HG03064 (cell line): ENCODE measurements around the gene SGCE.

Experiments
- ATAC-seq: cut with Tn5 transposase; IDR thresholded peaks from one replicate; pipeline ENCODE4 v1.9.1; 2021; ENCODE audit warnings: low read depth; ENCODE audit not compliant: unreplicated experiment

Gene SGCE

GRCh38 chr7:94632338-94633013, 23.5 kb downstream of the SGCE start:
- ATAC-seq = no peak

- no peak for ATAC-seq
Observed at GRCh38 chr7:94630855-94631254, 25.1 kb downstream of the SGCE start.

DNA sequence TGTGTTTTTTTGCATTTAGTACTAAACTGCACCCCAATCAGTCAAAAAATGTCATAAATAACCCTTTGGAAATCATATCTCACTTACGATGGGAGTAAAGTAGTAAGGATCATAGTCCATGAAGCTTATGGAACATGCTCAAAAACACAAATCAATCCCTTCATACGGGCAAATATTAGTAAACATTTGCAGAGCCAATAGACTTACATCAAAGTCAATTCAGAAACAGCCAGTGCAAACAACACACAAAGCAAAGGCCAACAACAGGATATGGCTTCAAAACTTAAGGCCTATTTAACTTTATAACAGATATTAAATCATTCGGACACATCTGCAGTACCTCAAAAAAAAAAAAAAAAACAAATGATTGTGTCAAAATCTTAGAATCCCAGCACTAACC, 32.1 kb downstream of the SGCE start:
- no peak for ATAC-seq

GRCh38 chr7:94621120-94621519, 34.8 kb downstream of the SGCE start:
- peak; percentile 11 for ATAC-seq

DNA sequence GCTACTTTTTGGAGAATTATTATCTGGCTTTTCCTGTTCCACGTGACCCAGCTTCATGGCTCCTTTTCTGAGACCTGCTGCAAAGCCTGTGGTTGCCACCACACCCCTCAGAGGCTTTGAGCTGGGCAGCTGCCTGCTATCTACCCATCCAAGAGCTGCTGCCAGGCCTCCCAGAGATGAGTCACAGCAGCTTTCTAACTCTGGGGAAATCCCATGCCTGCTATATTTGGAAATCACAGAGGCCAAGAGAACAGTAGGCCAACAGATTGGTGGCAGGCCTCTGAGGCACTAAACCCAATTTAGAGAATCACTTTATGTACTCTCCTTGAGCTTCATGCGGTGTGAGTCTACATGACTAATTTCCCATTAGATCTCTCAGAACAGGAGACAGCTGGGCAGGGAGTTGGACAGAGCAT, 35.2 kb downstream of the SGCE start:
- ATAC-seq = peak; percentile 98

GRCh38 chr7:94618126-94618525, 37.8 kb downstream of the SGCE start:
- ATAC-seq = no peak

GRCh38 chr7:94616855-94617254, 39.1 kb downstream of the SGCE start:
- no peak for ATAC-seq

DNA sequence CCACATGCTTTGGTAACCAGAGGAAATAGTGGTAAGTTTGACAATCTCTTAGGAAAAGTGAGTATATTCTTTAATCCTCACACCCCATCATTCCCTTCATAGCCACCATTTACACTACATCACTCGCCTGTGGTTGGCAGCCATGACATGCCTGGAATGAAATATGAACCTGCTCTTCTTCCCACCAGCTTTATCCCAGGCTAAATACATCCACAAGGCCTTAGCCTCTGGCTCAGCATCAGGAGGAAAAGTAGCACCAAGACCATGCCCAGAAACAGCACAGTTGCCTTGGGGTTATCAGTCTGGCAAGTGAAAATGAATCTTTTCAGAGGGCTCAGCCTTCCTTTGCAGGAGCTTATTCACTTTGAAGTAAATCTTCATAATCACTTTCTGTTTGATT, 40.3 kb downstream of the SGCE start:
- ATAC-seq = no peak

DNA sequence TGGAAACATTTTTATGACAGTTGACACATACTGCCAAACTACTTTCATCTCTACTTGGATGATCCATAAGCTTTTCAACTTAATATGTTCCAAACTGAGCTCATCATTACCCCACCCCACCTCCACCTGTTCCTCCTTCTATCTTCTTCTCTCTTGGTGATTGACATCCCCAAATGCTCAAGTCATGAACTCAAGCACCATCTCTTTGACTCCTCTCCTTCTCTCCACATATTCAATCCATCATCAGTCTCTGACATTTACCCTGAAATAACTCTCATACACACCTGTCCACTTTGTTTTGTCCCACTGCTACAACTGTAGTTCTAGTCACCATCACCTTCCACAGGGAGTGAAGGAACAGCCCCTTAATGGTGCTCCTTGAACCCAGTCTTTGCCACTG, 43.3 kb downstream of the SGCE start:
- ATAC-seq = no peak

GRCh38 chr7:94612253-94612652, 43.7 kb downstream of the SGCE start:
- no peak for ATAC-seq

DNA sequence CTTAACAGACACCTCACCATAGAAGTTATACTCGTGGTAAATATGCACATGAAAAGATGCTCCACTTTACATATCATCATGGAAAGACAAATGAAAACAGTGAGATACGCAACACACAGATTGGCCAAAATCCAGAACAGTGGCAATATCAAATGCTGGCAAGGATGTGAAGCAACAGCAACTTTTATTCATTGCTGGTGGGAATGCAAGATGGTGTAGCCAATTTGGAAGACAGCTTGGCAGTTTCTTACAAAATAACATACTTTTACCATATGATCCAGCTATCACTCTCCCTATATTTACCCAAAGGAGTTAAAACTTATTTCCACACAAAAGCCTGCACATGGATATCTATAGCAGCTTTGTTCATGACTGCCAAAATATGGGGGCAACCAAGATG, 46.4 kb downstream of the SGCE start:
- no peak for ATAC-seq

- ATAC-seq = peak; percentile 75
Observed at GRCh38 chr7:94605031-94605430, 50.9 kb downstream of the SGCE start.

DNA sequence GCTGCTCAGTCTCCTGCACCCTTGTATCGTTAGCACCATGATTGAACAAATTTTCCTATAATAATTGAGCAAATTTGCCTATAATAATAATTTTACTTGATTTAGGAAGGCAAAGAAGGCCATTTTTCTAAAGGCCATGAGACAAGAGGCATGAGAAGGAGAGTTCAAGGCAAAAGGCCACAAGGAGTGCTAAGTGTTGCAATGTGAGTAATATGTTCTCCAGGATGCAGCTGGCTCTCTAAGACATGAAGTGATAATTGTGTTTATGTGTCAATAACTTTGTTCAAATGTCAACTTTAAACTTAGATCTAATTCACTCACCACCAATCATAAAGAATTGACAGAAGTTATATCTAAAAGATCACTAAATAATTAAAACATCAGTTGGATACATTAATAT, 53.8 kb downstream of the SGCE start:
- no peak for ATAC-seq

DNA sequence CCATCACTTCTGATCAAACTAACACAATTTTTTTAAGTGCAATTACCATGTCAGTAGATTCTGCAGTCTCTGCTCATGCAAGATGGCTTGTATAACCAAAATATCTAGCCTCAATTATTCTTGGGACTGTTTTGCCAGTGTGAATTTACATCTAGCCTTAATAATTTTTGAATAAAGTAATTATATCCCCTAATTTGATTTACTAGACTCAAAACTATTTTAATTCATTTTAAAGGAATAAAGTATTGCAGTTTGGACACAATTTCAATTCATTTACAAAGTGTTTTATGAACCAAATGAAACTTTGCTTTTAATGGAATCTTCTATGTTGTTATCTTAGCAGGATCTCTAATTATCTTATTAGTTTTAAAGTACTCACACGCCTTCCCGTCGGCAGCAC, 55.7 kb downstream of the SGCE start:
- ATAC-seq = no peak

GRCh38 chr7:94595717-94596116, 60.2 kb downstream of the SGCE start:
- ATAC-seq = no peak

- ATAC-seq = no peak
Observed at GRCh38 chr7:94594882-94595281, 61.1 kb downstream of the SGCE start.

GRCh38 chr7:94591176-94591575, 64.8 kb downstream of the SGCE start:
- no peak for ATAC-seq

DNA sequence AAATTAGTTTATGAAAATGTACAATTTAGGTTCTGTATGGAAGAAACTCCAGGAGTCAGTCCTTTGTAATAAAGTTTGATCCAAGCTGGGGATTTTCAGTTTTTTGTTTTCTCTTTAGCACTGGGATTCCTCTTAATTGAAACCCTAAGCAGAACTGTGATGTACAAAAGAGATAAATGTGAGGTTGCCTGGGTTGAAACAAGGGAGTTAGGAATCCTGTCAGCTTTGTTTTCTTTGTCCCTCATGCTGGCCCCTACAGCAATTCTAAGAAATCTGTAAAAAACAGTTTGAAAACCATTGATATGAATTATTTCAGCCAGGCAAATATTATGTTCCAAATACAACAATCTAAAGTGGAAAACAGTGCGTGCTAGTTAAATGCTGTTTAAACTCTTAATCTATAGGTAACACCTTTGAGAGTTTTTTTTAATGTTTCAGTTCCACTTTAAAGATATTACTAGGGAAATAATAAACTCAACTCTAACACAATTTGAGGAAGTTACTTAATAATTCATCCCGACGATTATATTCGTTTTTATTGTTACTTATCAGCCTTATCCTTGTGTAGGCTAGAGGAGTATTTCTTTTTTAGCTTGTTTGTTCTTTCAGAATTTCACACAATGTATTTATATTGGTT, 65.3 kb downstream of the SGCE start:
- ATAC-seq = no peak

DNA sequence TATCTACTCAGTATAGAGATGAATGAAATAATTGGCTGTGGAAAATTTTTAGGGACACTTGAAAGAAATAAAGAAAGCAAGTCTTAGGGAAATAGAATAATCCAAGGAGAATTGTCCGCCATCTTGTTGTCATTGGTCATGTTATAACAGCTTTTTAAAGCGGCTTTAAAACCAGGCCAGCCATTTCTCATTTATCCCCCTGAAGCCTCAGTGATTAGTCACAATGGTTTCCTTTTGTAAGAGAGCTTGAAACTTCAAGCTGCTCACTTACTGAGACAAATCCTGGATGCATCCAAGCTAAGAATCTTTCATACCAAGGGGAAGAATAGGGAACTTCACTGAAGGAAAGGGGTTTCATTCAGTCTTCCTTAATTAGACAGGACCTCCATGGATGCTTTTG, 67.9 kb downstream of the SGCE start:
- ATAC-seq = no peak

GRCh38 chr7:94584113-94584512, 71.8 kb downstream of the SGCE start:
- ATAC-seq = no peak

DNA sequence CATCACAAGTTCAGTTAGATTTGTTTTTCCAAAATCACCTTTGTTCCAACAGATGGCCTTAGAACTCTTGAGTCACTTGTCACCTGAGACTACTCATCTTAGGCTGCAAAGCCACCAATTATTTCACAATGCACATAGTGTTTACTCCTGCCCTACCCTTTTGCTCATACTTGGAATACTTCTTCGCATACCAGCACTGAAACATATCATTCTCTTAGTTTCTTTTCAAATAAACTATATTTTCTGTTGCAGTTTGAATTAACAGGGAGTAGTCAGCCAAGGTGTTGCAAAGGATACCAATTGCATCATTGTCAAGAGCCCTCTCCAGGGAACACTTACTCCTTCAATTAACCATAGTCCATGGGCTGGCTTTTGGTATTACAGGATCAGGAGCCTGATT, 75.3 kb downstream of the SGCE start:
- no peak for ATAC-seq

GRCh38 chr7:94579470-94579869, 76.5 kb downstream of the SGCE start:
- no peak for ATAC-seq

DNA sequence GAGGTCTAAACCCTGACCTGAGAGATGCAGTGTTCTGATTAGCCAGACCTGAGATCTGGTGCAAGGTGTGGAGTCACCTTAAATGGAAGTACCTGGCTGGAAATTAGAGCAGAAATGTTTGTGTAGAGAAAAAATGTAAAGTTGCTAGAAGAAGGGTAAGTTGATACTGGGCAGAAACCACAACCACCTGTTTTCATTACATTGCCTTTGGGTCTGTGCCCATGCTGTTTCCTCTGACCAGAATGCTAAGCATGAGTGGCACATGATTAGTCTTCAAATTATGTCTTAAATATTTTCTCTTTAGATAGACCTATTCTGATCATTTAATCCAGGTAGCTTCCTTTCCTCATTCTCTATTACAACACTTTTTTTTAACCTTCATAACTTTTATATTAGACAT, 77.3 kb downstream of the SGCE start:
- no peak for ATAC-seq
